Endothelial cell of umbilical vein (primary cell): ENCODE results near the gene SNX10. TPM values are rescaled to one million over a fixed set of nuclear protein-coding genes. Genes with fewer than 3 reads are reported as not detected.

Source experiments
- BruUV-seq: library from RNA; stranded (reverse); fragments of 400-500 nt; replicated peaks from 2 replicates; lab custom pipeline; 2021; lab: Mats Ljungman, UMichigan
- CTCF ChIA-PET: fragments of 300-600, 350-600 bp; sonication (Branson Sonifier 250); formaldehyde crosslinking; loops from one replicate; lab custom pipeline; 2021; ENCODE audit warnings: antibody characterized with exemption, inconsistent platforms; lab: Charles Lee
- POLR2A ChIA-PET: fragments of 300-600, 350-600 bp; sonication (Branson Sonifier 250); formaldehyde crosslinking; loops from one replicate; lab custom pipeline; 2021; ENCODE audit warnings: antibody characterized with exemption, inconsistent platforms; lab: Charles Lee
- DNase-seq: peaks from one replicate; pipeline ENCODE4 v3.0.0-alpha.2; 2011; ENCODE audit warnings: low read depth, low spot score
- FAIRE-seq: peaks from 2 replicates; lab custom pipeline; 2011; peaks lifted over from hg19 to GRCh38; lab: Jason Lieb, UNC
- H2AFZ ChIP-seq: 2 replicates; pipeline ENCODE4 v1.6.0; 2012; ENCODE audit warnings: low read depth, low read length, control low read depth, inconsistent platforms
- H3K27ac ChIP-seq: 2 replicates; pipeline ENCODE4 v1.5.1; 2011; ENCODE audit warnings: low read depth, mild to moderate bottlenecking, control low read depth, low read length, moderate library complexity; ENCODE audit not compliant: insufficient read depth
- H3K27me3 ChIP-seq, 2 experiments: 2 replicates each; pipeline versions ENCODE4 v1.6.0 to v1.6.1; 2011; ENCODE audit warnings: low read length in 2 of 2, mixed read lengths in 1 of 2; ENCODE audit not compliant: control insufficient read depth in 2 of 2, insufficient read depth in 2 of 2
- H3K36me3 ChIP-seq, 2 experiments: 2 replicates in 1 of 2; 3 replicates in 1 of 2; pipeline ENCODE4 v1.5.1; 2011; ENCODE audit warnings: low read length in 2 of 2, mild to moderate bottlenecking in 1 of 2, moderate library complexity in 1 of 2; ENCODE audit not compliant: control insufficient read depth in 2 of 2, insufficient read depth in 2 of 2; ENCODE audit errors: extremely low read depth in 1 of 2
- H3K4me1 ChIP-seq: 3 replicates; pipeline ENCODE4 v1.5.1; 2011; ENCODE audit warnings: mild to moderate bottlenecking, low read length; ENCODE audit not compliant: control insufficient read depth, insufficient read depth; ENCODE audit errors: extremely low read depth
- H3K4me2 ChIP-seq: 2 replicates; pipeline ENCODE4 v1.6.1; 2011; ENCODE audit warnings: low read length, control low read depth, mixed read lengths; ENCODE audit not compliant: insufficient read depth
- H3K4me3 ChIP-seq, 3 experiments: fragments of 200-600 bp in 1 of 3; sonication (generic), shearing (Covaris generic) in 1 of 3; replicated peaks in 1 of 3; 2 replicates each; pipeline ENCODE4 v1.5.1; 2011 to 2016; ENCODE audit warnings: control low read depth in 3 of 3, low read length in 3 of 3, mild to moderate bottlenecking in 2 of 3, inconsistent platforms in 1 of 3, low read depth in 1 of 3, moderate library complexity in 1 of 3; ENCODE audit not compliant: insufficient read depth in 1 of 3
- H3K79me2 ChIP-seq: 2 replicates; pipeline ENCODE4 v1.6.0; 2012; ENCODE audit warnings: low read length, inconsistent platforms; ENCODE audit not compliant: control insufficient read depth, insufficient read depth
- H3K9ac ChIP-seq: replicated peaks from 2 replicates; pipeline ENCODE3; 2011; ENCODE audit warnings: low read length, control low read depth; ENCODE audit not compliant: insufficient read depth; ENCODE audit errors: extremely low read depth
- H3K9me1 ChIP-seq: replicated peaks from 3 replicates; pipeline ENCODE4 v1.6.0; 2011; ENCODE audit warnings: mild to moderate bottlenecking, low read length; ENCODE audit not compliant: control insufficient read depth, insufficient read depth; ENCODE audit errors: extremely low read depth
- H3K9me3 ChIP-seq: replicated peaks from 2 replicates; pipeline ENCODE4 v1.5.1; 2012; ENCODE audit warnings: low read length, inconsistent platforms; ENCODE audit not compliant: control insufficient read depth, insufficient read depth
- H4K20me1 ChIP-seq: replicated peaks from 2 replicates; pipeline ENCODE3; 2011; ENCODE audit warnings: mild to moderate bottlenecking, low read length; ENCODE audit not compliant: control insufficient read depth, insufficient read depth; ENCODE audit errors: extremely low read depth
- EZH2 ChIP-seq: IDR thresholded peaks from 2 replicates; pipeline ENCODE4 v1.6.1; 2012; ENCODE audit warnings: borderline replicate concordance, low read depth, mild to moderate bottlenecking, moderate library complexity, low read length, inconsistent platforms; ENCODE audit not compliant: severe bottlenecking
- FOS ChIP-seq: IDR thresholded peaks from 2 replicates; pipeline ENCODE4 v1.6.1; 2011; ENCODE audit warnings: mild to moderate bottlenecking, low read length, moderate library complexity, borderline replicate concordance; ENCODE audit not compliant: insufficient read depth
- GATA2 ChIP-seq: IDR thresholded peaks from 2 replicates; pipeline ENCODE4 v1.7.0; 2011; ENCODE audit warnings: low read depth, mild to moderate bottlenecking, moderate library complexity, mixed read lengths, low read length; ENCODE audit not compliant: insufficient read length, insufficient read depth
- JUN ChIP-seq: IDR thresholded peaks from 2 replicates; pipeline ENCODE4 v1.6.1; 2011; ENCODE audit warnings: borderline replicate concordance, low read depth; ENCODE audit not compliant: insufficient read length, insufficient read depth
- MYC ChIP-seq: IDR thresholded peaks from one replicate; pipeline ENCODE4 v1.6.1; 2011; ENCODE audit warnings: mild to moderate bottlenecking, low read depth, low read length
- POLR2A ChIP-seq: IDR thresholded peaks from 2 replicates; pipeline ENCODE4 v1.6.1; 2012; ENCODE audit warnings: low read depth, mild to moderate bottlenecking, control low read depth, low read length
- POLR2AphosphoS5 ChIP-seq: IDR thresholded peaks from 2 replicates; pipeline ENCODE4 v1.6.1; 2012; ENCODE audit warnings: low read depth, mild to moderate bottlenecking, control low read depth, low read length, moderate library complexity; ENCODE audit not compliant: insufficient read depth
- dilution Hi-C: fragments of 300-500 bp; cut with MboI; formaldehyde crosslinking; loops from one replicate; pipeline ENCODE4 v1.15.0; 2019; ENCODE audit warnings: low sequenced_read_pairs; ENCODE audit not compliant: extremely low pct_ligation_motif_present
- intact Hi-C: fragments of 100-400 bp; cut with micrococcal nuclease; formaldehyde crosslinking; loops from one replicate; pipeline ENCODE4 v1.10.0; 2022
- polyA plus RNA-seq, 4 experiments: library from polyadenylated mRNA; depleted of rRNA in 3 of 4; stranded (reverse) in 3 of 4; unstranded in 1 of 4; fragments of >200 nt; gene quantifications; 2 replicates each; pipeline versions ENCODE4 v1.2.1 to v1.2.3, GENCODE V29; 2011 to 2012; ENCODE audit warnings: missing spikeins in 1 of 4
- total RNA-seq: library from RNA; stranded (reverse); gene quantifications from 2 replicates; pipeline ENCODE4 v1.2.3, GENCODE V29; 2021
- TF ChIP-seq, protein P1 (sequence below): IDR thresholded peaks from 2 replicates; pipeline ENCODE4 v1.6.1; 2011; ENCODE audit not compliant: insufficient read depth, insufficient read length
- TF ChIP-seq, protein P2 (sequence below), 2 donors: IDR thresholded peaks; 1 replicate in 1 of 2; 2 replicates in 1 of 2; pipeline ENCODE4 v1.5.1; 2011; ENCODE audit warnings: low read length in 2 of 2, mild to moderate bottlenecking in 2 of 2, moderate library complexity in 2 of 2, control low read depth in 1 of 2, inconsistent platforms in 1 of 2, low read depth in 1 of 2; ENCODE audit not compliant: insufficient read depth in 1 of 2; ENCODE audit errors: extremely low read depth in 1 of 2

Gene SNX10
- total and polyA plus RNA-seq, 2 donors (not counting 3 experiments of a cell fraction or from before 2014, with no cell fraction given) = 0.25 to 0.80 TPM

- H3K27ac ChIP-seq = no peak overlapping the region
- FAIRE-seq = no peak
- CTCF ChIA-PET = interaction anchor here (1.1 to 2.2 kb wide), 4 partner anchors 8 to 456 kb away, joined by 3 to 8 read pairs (median 4); no protein-coding TSS in a partner anchor
- POLR2A ChIA-PET = no interaction called here
- H2AFZ ChIP-seq = no peak overlapping the region
- TF ChIP-seq GATA2 = no peak
- TF ChIP-seq, protein P1, sequence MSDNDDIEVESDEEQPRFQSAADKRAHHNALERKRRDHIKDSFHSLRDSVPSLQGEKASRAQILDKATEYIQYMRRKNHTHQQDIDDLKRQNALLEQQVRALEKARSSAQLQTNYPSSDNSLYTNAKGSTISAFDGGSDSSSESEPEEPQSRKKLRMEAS = no peak
- no peak for TF ChIP-seq EZH2
- no peak for TF ChIP-seq FOS
- TF ChIP-seq JUN = no peak
- no peak for TF ChIP-seq MYC
- no peak for TF ChIP-seq POLR2A
- TF ChIP-seq, protein P2, sequence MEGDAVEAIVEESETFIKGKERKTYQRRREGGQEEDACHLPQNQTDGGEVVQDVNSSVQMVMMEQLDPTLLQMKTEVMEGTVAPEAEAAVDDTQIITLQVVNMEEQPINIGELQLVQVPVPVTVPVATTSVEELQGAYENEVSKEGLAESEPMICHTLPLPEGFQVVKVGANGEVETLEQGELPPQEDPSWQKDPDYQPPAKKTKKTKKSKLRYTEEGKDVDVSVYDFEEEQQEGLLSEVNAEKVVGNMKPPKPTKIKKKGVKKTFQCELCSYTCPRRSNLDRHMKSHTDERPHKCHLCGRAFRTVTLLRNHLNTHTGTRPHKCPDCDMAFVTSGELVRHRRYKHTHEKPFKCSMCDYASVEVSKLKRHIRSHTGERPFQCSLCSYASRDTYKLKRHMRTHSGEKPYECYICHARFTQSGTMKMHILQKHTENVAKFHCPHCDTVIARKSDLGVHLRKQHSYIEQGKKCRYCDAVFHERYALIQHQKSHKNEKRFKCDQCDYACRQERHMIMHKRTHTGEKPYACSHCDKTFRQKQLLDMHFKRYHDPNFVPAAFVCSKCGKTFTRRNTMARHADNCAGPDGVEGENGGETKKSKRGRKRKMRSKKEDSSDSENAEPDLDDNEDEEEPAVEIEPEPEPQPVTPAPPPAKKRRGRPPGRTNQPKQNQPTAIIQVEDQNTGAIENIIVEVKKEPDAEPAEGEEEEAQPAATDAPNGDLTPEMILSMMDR (IDR thresholded peaks at IDR 0.05; ENCODE audit: extremely low read depth in 1 of 2, insufficient read depth in 1 of 2, low read depth in 1 of 2, low read length in 2 of 2) = no peak
- no peak for TF ChIP-seq POLR2AphosphoS5
- H3K9me3 ChIP-seq = no peaks in the 10 kb centered on the region
- BruUV-seq = no TSS peak
- H3K4me3 ChIP-seq = no peak overlapping the region
- intact Hi-C loops = no loop called here
- DNase-seq = no peak
- no peak overlapping the region for H3K4me2 ChIP-seq
- no peaks in the 10 kb centered on the region for H3K79me2 ChIP-seq
- dilution Hi-C loops = no loop called here
- no peak overlapping the region for H3K9ac ChIP-seq
- peaks cover 0 to 7% of the 10 kb centered on the region in 2 experiments for H3K27me3 ChIP-seq
- H3K36me3 ChIP-seq = no peaks in the 10 kb centered on the region
- H4K20me1 ChIP-seq = no peaks in the 10 kb centered on the region
- no peaks in the 10 kb centered on the region for H3K9me1 ChIP-seq
- H3K4me1 ChIP-seq = no peaks in the 10 kb centered on the region
These were observed 56.7 kb downstream of the SNX10 start for GRCh38 chr7:26348234-26348851.
